Ammon's horn (tissue), 1 donor: ENCODE data around the gene RNF215.
"Not testable (repeated sequence)": the region's sequence is repeated elsewhere in the genome, so short reads cannot be mapped to it uniquely, and the experiment has no call there.

Experiments used
- DNase-seq: peaks from one replicate; pipeline ENCODE4 v3.0.0-alpha.2; 2016; ENCODE audit warnings: low spot score

Gene RNF215

GRCh38 chr22:30357650-30358215 lies 29.5 kb downstream of the RNF215 start:
- no peak for DNase-seq

- DNase-seq: no peak
Measured at GRCh38 chr22:30357236-30357570, 30.0 kb downstream of the RNF215 start.

GRCh38 chr22:30356449-30357235 lies 30.6 kb downstream of the RNF215 start, which contains the start of the genes CCDC157 and SF3A1:
TSS of gene CCDC157 (plus strand) at chr22:30357007. CDS start at chr22:30366001, 8,994 bp downstream.
TSS of gene SF3A1 (minus strand) at chr22:30356894. CDS start at chr22:30356792, 102 bp downstream.
- DNase-seq: peak; percentile 95

GRCh38 chr22:30354644-30355043 lies 32.6 kb downstream of the RNF215 start:
- DNase-seq: no peak

GRCh38 chr22:30351226-30351625 lies 36.0 kb downstream of the RNF215 start:
- DNase-seq: no peak

- no peak for DNase-seq
Measured at GRCh38 chr22:30348809-30349208, 38.4 kb downstream of the RNF215 start.

- no peak for DNase-seq
Measured at GRCh38 chr22:30348404-30348803, 38.8 kb downstream of the RNF215 start.

GRCh38 chr22:30347255-30347892 lies 39.8 kb downstream of the RNF215 start:
- DNase-seq: no peak

- DNase-seq: no peak
Measured at GRCh38 chr22:30344447-30345200, 42.6 kb downstream of the RNF215 start.

- peak; percentile 92 for DNase-seq
Measured at GRCh38 chr22:30340911-30341685, 46.1 kb downstream of the RNF215 start.

GRCh38 chr22:30338802-30339201 lies 48.4 kb downstream of the RNF215 start:
- DNase-seq: no peak

- DNase-seq: not testable (repeated sequence)
Measured at GRCh38 chr22:30338341-30338740, 48.9 kb downstream of the RNF215 start.

GRCh38 chr22:30337461-30337778 lies 49.8 kb downstream of the RNF215 start:
- DNase-seq: no peak

- peak; percentile 50 for DNase-seq
Measured at GRCh38 chr22:30336752-30337460, 50.3 kb downstream of the RNF215 start.

- no peak for DNase-seq
Measured at GRCh38 chr22:30335236-30335635, 52.0 kb downstream of the RNF215 start.

GRCh38 chr22:30334646-30335045 lies 52.6 kb downstream of the RNF215 start:
- no peak for DNase-seq

- DNase-seq: no peak
Measured at GRCh38 chr22:30333707-30334087, 53.5 kb downstream of the RNF215 start.

- DNase-seq: no peak
Measured at GRCh38 chr22:30332994-30333706, 54.1 kb downstream of the RNF215 start.

- peak; percentile 71 for DNase-seq
Measured at GRCh38 chr22:30332551-30332950, 54.7 kb downstream of the RNF215 start.
